Endothelial cell of umbilical vein (primary cell): Measurements from ENCODE around the gene UBASH3B. TPM values are rescaled to one million over a fixed set of nuclear protein-coding genes. Genes with fewer than 3 reads are reported as not detected.

Experiments
- BruUV-seq: library from RNA; stranded (reverse); fragments of 400-500 nt; replicated peaks from 2 replicates; lab custom pipeline; 2021; lab: Mats Ljungman, UMichigan
- CTCF ChIA-PET: fragments of 300-600, 350-600 bp; sonication (Branson Sonifier 250); formaldehyde crosslinking; loops from one replicate; lab custom pipeline; 2021; ENCODE audit warnings: antibody characterized with exemption, inconsistent platforms; lab: Charles Lee
- POLR2A ChIA-PET: fragments of 300-600, 350-600 bp; sonication (Branson Sonifier 250); formaldehyde crosslinking; loops from one replicate; lab custom pipeline; 2021; ENCODE audit warnings: antibody characterized with exemption, inconsistent platforms; lab: Charles Lee
- DNase-seq: peaks from one replicate; pipeline ENCODE4 v3.0.0-alpha.2; 2011; ENCODE audit warnings: low read depth, low spot score
- FAIRE-seq: peaks from 2 replicates; lab custom pipeline; 2011; peaks lifted over from hg19 to GRCh38; lab: Jason Lieb, UNC
- H2AFZ ChIP-seq: 2 replicates; pipeline ENCODE4 v1.6.0; 2012; ENCODE audit warnings: low read depth, low read length, control low read depth, inconsistent platforms
- H3K27ac ChIP-seq: 2 replicates; pipeline ENCODE4 v1.5.1; 2011; ENCODE audit warnings: low read depth, mild to moderate bottlenecking, control low read depth, low read length, moderate library complexity; ENCODE audit not compliant: insufficient read depth
- H3K27me3 ChIP-seq, 2 experiments: 2 replicates each; pipeline versions ENCODE4 v1.6.0 to v1.6.1; 2011; ENCODE audit warnings: low read length in 2 of 2, mixed read lengths in 1 of 2; ENCODE audit not compliant: control insufficient read depth in 2 of 2, insufficient read depth in 2 of 2
- H3K36me3 ChIP-seq, 2 experiments: 2 replicates in 1 of 2; 3 replicates in 1 of 2; pipeline ENCODE4 v1.5.1; 2011; ENCODE audit warnings: low read length in 2 of 2, mild to moderate bottlenecking in 1 of 2, moderate library complexity in 1 of 2; ENCODE audit not compliant: control insufficient read depth in 2 of 2, insufficient read depth in 2 of 2; ENCODE audit errors: extremely low read depth in 1 of 2
- H3K4me1 ChIP-seq: 3 replicates; pipeline ENCODE4 v1.5.1; 2011; ENCODE audit warnings: mild to moderate bottlenecking, low read length; ENCODE audit not compliant: control insufficient read depth, insufficient read depth; ENCODE audit errors: extremely low read depth
- H3K4me2 ChIP-seq: 2 replicates; pipeline ENCODE4 v1.6.1; 2011; ENCODE audit warnings: low read length, control low read depth, mixed read lengths; ENCODE audit not compliant: insufficient read depth
- H3K4me3 ChIP-seq, 3 experiments: fragments of 200-600 bp in 1 of 3; sonication (generic), shearing (Covaris generic) in 1 of 3; replicated peaks in 1 of 3; 2 replicates each; pipeline ENCODE4 v1.5.1; 2011 to 2016; ENCODE audit warnings: control low read depth in 3 of 3, low read length in 3 of 3, mild to moderate bottlenecking in 2 of 3, inconsistent platforms in 1 of 3, low read depth in 1 of 3, moderate library complexity in 1 of 3; ENCODE audit not compliant: insufficient read depth in 1 of 3
- H3K79me2 ChIP-seq: 2 replicates; pipeline ENCODE4 v1.6.0; 2012; ENCODE audit warnings: low read length, inconsistent platforms; ENCODE audit not compliant: control insufficient read depth, insufficient read depth
- H3K9ac ChIP-seq: replicated peaks from 2 replicates; pipeline ENCODE3; 2011; ENCODE audit warnings: low read length, control low read depth; ENCODE audit not compliant: insufficient read depth; ENCODE audit errors: extremely low read depth
- H3K9me1 ChIP-seq: replicated peaks from 3 replicates; pipeline ENCODE4 v1.6.0; 2011; ENCODE audit warnings: mild to moderate bottlenecking, low read length; ENCODE audit not compliant: control insufficient read depth, insufficient read depth; ENCODE audit errors: extremely low read depth
- H3K9me3 ChIP-seq: replicated peaks from 2 replicates; pipeline ENCODE4 v1.5.1; 2012; ENCODE audit warnings: low read length, inconsistent platforms; ENCODE audit not compliant: control insufficient read depth, insufficient read depth
- H4K20me1 ChIP-seq: replicated peaks from 2 replicates; pipeline ENCODE3; 2011; ENCODE audit warnings: mild to moderate bottlenecking, low read length; ENCODE audit not compliant: control insufficient read depth, insufficient read depth; ENCODE audit errors: extremely low read depth
- EZH2 ChIP-seq: IDR thresholded peaks from 2 replicates; pipeline ENCODE4 v1.6.1; 2012; ENCODE audit warnings: borderline replicate concordance, low read depth, mild to moderate bottlenecking, moderate library complexity, low read length, inconsistent platforms; ENCODE audit not compliant: severe bottlenecking
- FOS ChIP-seq: IDR thresholded peaks from 2 replicates; pipeline ENCODE4 v1.6.1; 2011; ENCODE audit warnings: mild to moderate bottlenecking, low read length, moderate library complexity, borderline replicate concordance; ENCODE audit not compliant: insufficient read depth
- GATA2 ChIP-seq: IDR thresholded peaks from 2 replicates; pipeline ENCODE4 v1.7.0; 2011; ENCODE audit warnings: low read depth, mild to moderate bottlenecking, moderate library complexity, mixed read lengths, low read length; ENCODE audit not compliant: insufficient read length, insufficient read depth
- JUN ChIP-seq: IDR thresholded peaks from 2 replicates; pipeline ENCODE4 v1.6.1; 2011; ENCODE audit warnings: borderline replicate concordance, low read depth; ENCODE audit not compliant: insufficient read length, insufficient read depth
- MYC ChIP-seq: IDR thresholded peaks from one replicate; pipeline ENCODE4 v1.6.1; 2011; ENCODE audit warnings: mild to moderate bottlenecking, low read depth, low read length
- POLR2A ChIP-seq: IDR thresholded peaks from 2 replicates; pipeline ENCODE4 v1.6.1; 2012; ENCODE audit warnings: low read depth, mild to moderate bottlenecking, control low read depth, low read length
- POLR2AphosphoS5 ChIP-seq: IDR thresholded peaks from 2 replicates; pipeline ENCODE4 v1.6.1; 2012; ENCODE audit warnings: low read depth, mild to moderate bottlenecking, control low read depth, low read length, moderate library complexity; ENCODE audit not compliant: insufficient read depth
- dilution Hi-C: fragments of 300-500 bp; cut with MboI; formaldehyde crosslinking; loops from one replicate; pipeline ENCODE4 v1.15.0; 2019; ENCODE audit warnings: low sequenced_read_pairs; ENCODE audit not compliant: extremely low pct_ligation_motif_present
- intact Hi-C: fragments of 100-400 bp; cut with micrococcal nuclease; formaldehyde crosslinking; loops from one replicate; pipeline ENCODE4 v1.10.0; 2022
- polyA plus RNA-seq, 4 experiments: library from polyadenylated mRNA; depleted of rRNA in 3 of 4; stranded (reverse) in 3 of 4; unstranded in 1 of 4; fragments of >200 nt; gene quantifications; 2 replicates each; pipeline versions ENCODE4 v1.2.1 to v1.2.3, GENCODE V29; 2011 to 2012; ENCODE audit warnings: missing spikeins in 1 of 4
- total RNA-seq: library from RNA; stranded (reverse); gene quantifications from 2 replicates; pipeline ENCODE4 v1.2.3, GENCODE V29; 2021
- TF ChIP-seq, protein P1 (sequence below), 2 donors: IDR thresholded peaks; 1 replicate in 1 of 2; 2 replicates in 1 of 2; pipeline ENCODE4 v1.5.1; 2011; ENCODE audit warnings: low read length in 2 of 2, mild to moderate bottlenecking in 2 of 2, moderate library complexity in 2 of 2, control low read depth in 1 of 2, inconsistent platforms in 1 of 2, low read depth in 1 of 2; ENCODE audit not compliant: insufficient read depth in 1 of 2; ENCODE audit errors: extremely low read depth in 1 of 2
- TF ChIP-seq, protein P2 (sequence below): IDR thresholded peaks from 2 replicates; pipeline ENCODE4 v1.6.1; 2011; ENCODE audit not compliant: insufficient read depth, insufficient read length

UBASH3B gene
- total and polyA plus RNA-seq, 2 donors (not counting 3 experiments of a cell fraction or from before 2014, with no cell fraction given): 23.7 to 38.1 TPM

DNA sequence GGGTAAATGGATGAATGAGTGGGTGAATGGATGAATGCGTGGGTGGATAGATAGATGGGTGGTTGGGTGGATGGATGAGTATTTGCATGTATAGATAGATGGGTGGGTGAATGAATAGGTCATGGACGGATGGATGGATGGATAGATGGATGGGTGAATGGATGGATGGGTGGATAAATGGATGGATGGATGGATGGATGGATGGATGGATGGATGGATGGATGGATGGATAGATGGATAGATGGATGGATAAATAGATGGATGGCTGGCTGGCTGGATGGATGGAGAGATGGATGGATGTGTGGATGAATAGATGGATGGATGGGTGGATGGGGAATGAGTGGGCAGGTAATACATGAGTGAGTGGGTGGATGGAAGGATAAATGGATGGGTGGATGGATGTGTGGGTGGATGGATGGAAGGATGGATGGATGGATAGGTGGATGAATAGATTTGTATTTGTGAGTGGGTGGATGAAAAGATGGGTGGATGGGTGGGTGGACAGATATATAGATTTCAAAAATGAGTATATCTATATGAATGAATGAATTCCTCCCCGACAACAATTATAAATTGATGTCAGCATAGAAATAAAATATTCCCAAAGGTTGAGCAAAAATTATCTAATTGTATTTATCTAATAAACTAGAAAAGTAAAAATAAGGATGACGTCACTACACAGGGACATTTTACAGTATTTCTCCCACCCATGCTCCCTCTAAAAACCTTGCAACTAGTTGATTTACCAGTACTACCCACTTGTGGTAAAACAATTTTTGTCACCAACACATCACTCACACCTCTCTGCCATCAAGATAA is 182.2 kb downstream of the UBASH3B start:
- no peak overlapping the region for H3K27ac ChIP-seq
- no peaks in the 10 kb centered on the region for H3K9me3 ChIP-seq
- H3K4me2 ChIP-seq: no peak overlapping the region
- H4K20me1 ChIP-seq: no peaks in the 10 kb centered on the region
- no TSS peak for BruUV-seq
- FAIRE-seq (no peak), DNase-seq (no peak)
- no peak overlapping the region for H3K9ac ChIP-seq
- no peaks in the 10 kb centered on the region for H3K4me1 ChIP-seq
- H3K9me1 ChIP-seq: no peaks in the 10 kb centered on the region
- no peak for TF ChIP-seq MYC
- TF ChIP-seq, protein P1, sequence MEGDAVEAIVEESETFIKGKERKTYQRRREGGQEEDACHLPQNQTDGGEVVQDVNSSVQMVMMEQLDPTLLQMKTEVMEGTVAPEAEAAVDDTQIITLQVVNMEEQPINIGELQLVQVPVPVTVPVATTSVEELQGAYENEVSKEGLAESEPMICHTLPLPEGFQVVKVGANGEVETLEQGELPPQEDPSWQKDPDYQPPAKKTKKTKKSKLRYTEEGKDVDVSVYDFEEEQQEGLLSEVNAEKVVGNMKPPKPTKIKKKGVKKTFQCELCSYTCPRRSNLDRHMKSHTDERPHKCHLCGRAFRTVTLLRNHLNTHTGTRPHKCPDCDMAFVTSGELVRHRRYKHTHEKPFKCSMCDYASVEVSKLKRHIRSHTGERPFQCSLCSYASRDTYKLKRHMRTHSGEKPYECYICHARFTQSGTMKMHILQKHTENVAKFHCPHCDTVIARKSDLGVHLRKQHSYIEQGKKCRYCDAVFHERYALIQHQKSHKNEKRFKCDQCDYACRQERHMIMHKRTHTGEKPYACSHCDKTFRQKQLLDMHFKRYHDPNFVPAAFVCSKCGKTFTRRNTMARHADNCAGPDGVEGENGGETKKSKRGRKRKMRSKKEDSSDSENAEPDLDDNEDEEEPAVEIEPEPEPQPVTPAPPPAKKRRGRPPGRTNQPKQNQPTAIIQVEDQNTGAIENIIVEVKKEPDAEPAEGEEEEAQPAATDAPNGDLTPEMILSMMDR (IDR thresholded peaks at IDR 0.05; ENCODE audit: extremely low read depth in 1 of 2, insufficient read depth in 1 of 2, low read depth in 1 of 2, low read length in 2 of 2): no peak
- TF ChIP-seq POLR2AphosphoS5: no peak
- TF ChIP-seq POLR2A: no peak
- TF ChIP-seq EZH2: no peak
- TF ChIP-seq FOS: no peak
- no peak for TF ChIP-seq JUN
- no peak for TF ChIP-seq GATA2
- TF ChIP-seq, protein P2, sequence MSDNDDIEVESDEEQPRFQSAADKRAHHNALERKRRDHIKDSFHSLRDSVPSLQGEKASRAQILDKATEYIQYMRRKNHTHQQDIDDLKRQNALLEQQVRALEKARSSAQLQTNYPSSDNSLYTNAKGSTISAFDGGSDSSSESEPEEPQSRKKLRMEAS: no peak
- no peaks in the 10 kb centered on the region for H3K79me2 ChIP-seq
- H3K27me3 ChIP-seq: peaks cover 0 to 2% of the 10 kb centered on the region in 2 experiments
- no peaks in the 10 kb centered on the region for H3K36me3 ChIP-seq
- intact Hi-C loops: no loop called here
- H3K4me3 ChIP-seq: no peak overlapping the region
- CTCF ChIA-PET: interaction anchor here (1.0 kb wide), 1 partner anchor 15 kb away, joined by 3 read pairs; no protein-coding TSS in a partner anchor
- dilution Hi-C loops: no loop called here
- no peak overlapping the region for H2AFZ ChIP-seq
- POLR2A ChIA-PET: interaction anchor here (0.6 kb wide), 1 partner anchor 165 kb away, joined by 3 read pairs; no protein-coding TSS in a partner anchor
